ENCODE data around the gene IL21.
"Not testable (repeated sequence)": the region's sequence is repeated elsewhere in the genome, so short reads cannot be mapped to it uniquely, and the experiment has no call there.

IL21 gene

DNA sequence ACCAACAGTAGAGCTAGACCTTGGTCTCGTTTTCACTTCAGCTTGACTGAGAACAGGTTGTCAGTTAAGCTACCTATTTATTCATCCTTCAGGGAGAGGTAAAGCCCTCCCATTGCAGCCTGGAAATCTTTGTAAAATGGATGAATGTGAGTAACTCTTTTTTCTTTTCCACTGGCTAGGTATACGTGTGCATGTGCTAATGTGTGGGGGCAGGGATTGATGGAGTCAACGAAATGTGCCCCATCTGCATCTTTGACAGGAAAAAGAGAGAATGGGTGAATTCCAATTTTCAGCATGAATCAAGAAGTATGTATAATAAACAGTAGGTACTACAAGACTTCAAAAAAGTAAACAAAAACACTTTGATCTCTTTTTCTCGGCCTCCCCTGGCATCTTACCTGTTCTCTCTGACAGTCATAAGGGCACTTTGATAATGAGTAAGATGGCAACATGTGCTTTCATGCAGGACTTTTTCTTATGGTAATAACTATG is at the start of gene IL21:
Gene IL21, minus strand, starts transcription at position 51 of the 492 bp plus-strand sequence. CDS start 55 bp downstream, outside the sequence.
- in situ Hi-C loops (cut with HindIII; ENCODE audit: low sequenced_read_pairs) = no loop called here

DNA sequence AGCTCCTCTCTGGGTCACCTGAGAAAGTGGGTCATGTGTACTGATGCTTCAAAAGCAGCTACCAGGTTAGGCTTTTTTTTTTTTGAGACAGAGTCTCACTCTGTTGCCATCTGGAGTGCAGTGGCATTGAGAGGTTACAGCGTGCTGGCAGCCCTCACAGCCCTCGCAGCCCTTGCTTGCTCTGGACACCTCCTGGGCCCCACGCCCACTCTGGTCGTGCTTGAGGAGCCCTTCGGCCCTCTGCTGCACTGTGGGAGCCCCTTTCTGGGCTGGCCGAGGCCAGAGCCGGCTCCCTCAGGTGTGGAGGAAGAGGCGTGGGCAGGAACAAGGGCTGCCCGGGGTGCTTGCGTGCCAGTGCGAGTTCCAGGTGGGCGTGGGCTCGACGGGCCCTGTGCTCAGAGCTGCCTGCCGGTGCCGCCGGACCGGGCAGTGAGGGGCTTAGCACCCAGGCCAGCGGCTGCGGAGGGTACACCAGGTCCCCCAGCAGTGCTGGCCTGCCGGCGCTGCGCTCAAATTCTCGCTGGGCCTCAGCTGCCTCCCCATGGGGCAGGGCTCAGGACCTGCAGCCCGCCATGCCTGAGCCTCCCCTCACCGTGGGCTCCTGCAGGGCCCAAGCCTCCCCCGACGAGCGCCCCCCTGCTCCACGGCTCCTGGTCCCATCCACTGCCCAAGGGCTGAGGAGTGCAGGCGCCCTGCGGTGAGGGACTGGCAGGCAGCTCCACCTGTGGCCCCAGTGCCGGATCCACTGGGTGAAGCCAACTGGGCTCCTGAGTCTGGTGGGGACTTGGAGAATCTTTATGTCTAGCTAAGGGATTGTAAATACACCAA is 49.3 kb upstream of the IL21 start:
- in situ Hi-C loops (cut with HindIII; ENCODE audit: low sequenced_read_pairs) = no loop called here

DNA sequence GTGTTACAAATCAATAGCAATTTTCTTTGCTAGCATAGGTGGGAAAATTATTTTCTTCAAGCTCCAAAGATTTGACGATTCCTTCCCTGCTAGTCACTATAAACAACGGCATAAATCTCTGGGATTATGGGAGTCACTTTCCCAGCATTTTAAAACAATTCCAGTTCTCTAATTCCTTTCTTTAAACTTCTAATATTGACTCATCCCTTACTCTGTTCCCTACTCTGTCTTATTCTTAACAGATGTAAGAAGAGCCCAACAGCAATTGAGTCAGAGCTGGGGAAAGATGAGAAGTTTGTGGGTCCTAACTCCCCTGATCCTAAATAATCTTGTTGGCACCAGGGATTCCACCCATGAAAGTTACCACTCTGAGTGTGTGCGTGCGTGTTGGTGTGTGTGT is 47.4 kb upstream of the IL21 start:
- in situ Hi-C loops (cut with HindIII; ENCODE audit: low sequenced_read_pairs) = no loop called here

- in situ Hi-C loops (cut with HindIII; ENCODE audit: low sequenced_read_pairs) = no loop called here
Measured at GRCh38 chr4:122666527-122667245, 45.8 kb upstream of the IL21 start.

DNA sequence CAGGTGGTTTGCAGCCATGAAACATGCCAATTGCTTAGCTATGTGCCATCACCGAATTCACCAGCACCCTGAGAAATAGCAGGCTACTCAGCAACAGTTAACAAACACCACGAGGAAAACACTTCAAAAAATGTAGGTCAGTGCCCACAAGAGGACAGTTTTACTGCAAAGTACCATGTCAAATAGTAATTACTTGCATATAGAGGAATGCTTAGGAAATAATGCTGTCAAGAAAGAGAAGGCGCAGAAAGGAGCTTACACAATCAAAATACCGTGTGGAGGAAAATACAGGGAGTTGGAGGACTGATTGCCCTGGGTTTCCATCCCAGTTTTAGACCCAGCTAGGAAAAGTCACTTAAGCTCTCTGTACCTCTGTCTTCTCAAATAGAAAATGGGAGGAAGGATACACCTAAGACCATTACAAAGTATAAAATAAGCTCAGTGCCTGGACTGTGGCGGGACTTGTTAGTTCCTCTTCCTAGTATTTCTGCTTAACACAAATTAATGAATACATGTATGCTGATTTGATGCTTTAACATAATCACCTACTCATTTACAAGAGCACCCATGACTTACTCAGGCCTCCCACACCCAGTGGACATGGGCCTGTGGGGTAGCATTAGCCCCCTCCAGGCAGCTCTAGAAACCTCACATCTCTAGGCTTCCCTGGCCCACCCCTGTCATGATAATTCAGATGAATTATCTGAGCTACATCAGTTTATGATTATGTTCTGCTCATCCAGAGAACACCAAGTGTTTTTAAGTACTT is 44.5 kb upstream of the IL21 start:
- in situ Hi-C loops (cut with HindIII; ENCODE audit: low sequenced_read_pairs) = no loop called here

DNA sequence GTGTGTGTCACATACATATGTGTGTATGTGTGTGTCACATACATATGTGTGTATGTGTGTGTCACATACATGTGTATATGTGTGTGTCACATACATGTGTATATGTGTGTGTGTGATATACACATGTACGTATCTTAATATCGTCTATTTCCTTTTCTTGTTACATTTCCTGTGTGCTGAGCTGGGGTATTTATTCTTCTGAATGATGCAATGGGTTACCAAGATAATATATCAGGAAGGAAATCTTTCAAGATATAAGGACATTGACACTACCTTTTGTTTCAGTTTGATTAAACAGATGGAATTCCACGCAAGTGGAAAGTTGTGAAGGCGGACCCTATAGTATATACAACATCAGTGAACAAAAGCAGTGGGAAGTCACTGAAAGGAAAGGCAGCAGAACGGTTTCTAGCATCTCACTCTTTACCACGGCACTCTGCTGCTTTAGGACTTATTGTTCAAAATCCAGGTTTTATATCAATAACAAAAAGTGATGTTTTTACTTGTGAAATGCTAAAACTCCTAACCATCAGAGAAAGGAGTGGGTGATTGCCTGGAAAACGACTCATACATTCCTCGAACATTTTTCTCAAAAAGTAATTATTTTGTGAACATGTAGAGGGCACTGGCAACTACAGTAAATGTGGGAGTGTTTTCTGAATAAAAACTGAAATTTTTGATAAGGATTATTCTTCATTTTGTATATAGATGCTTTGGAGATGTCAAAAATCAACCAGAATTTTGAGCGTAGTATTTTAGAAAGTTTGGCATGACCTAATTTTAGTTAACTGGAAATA is 43.1 kb upstream of the IL21 start:
- in situ Hi-C loops (cut with HindIII; ENCODE audit: low sequenced_read_pairs) = no loop called here

DNA sequence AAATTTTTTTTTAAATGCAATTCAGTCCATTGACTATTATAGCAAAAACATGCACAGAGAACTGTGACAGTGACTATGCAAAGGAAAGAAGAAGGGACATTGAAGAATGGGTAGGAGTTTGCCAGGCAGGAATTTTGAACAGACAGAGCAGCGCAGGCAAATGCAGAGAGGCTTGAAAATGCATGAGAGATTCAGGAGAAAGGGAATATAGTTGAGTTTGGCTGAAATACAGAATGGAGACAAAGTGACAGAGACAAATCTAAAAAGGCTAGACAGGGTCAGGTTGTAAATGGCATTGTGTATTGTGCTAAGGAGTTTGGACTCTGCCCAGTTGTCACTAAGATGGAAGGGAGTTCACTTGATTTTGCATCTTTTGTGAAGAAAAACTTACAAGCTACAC is 42.4 kb upstream of the IL21 start:
- in situ Hi-C loops (cut with HindIII; ENCODE audit: low sequenced_read_pairs) = no loop called here

GRCh38 chr4:122662701-122663100 is 41.8 kb upstream of the IL21 start:
- in situ Hi-C loops (cut with HindIII; ENCODE audit: low sequenced_read_pairs) = no loop called here

GRCh38 chr4:122661176-122662160 is 40.6 kb upstream of the IL21 start:
- in situ Hi-C loops (cut with HindIII; ENCODE audit: low sequenced_read_pairs) = no loop called here

GRCh38 chr4:122658818-122659295 is 38.0 kb upstream of the IL21 start:
- in situ Hi-C loops (cut with HindIII; ENCODE audit: low sequenced_read_pairs) = no loop called here

DNA sequence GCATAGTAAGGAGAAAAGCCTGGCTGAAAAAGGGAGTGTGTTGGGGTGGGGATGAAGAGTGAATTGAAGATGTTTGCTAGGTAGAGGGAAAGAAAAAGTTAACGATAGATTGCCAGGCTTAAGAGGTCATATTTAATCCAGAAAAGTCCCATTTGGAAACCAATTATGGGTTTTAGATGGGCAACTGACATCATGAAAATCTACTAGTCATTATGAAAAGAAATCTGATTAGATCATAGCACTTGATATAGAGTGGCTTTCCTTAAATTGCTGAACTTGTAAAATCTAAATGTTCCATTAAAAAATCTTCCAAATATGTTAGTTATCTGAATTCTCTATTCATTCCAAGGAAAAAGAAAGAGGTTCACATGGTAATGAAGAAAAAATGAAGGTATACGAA is 37.5 kb upstream of the IL21 start:
- in situ Hi-C loops (cut with HindIII; ENCODE audit: low sequenced_read_pairs) = no loop called here

DNA sequence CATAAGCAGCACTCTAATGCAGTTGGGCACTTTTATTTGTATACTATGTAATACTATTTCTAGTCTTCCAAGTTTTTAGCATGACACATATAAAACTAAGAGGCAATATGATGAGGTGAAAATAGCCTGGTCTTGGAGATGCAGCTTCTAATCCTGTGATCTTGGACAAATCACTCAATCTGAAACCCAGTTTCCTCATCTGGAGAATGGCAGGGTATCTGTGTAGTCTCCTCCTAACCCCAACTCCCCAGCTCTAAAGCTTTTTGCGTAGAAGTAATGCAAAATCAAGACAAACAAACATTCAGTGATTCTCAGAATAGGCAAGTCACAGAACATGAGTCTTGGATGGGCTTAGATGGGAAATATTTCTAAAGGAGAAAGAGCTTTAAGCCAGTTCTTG is 36.7 kb upstream of the IL21 start:
- in situ Hi-C loops (cut with HindIII; ENCODE audit: low sequenced_read_pairs) = no loop called here

DNA sequence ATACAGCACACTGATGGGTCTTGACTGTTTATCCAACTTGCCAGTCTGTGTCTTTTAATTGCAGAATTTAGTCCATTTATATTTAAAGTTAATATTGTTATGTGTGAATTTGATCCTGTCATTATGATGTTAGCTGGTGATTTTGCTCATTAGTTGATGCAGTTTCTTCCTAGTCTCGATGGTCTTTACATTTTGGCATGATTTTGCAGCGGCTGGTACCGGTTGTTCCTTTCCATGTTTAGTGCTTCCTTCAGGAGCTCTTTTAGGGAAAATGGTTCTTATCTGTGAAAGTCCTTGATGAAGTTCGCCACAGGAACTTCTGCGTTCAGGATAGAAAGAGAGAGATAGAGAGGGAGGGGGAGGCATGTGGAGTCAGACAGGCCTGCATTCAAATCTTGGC is 35.7 kb upstream of the IL21 start:
- in situ Hi-C loops (cut with HindIII; ENCODE audit: low sequenced_read_pairs) = not testable (repeated sequence)

DNA sequence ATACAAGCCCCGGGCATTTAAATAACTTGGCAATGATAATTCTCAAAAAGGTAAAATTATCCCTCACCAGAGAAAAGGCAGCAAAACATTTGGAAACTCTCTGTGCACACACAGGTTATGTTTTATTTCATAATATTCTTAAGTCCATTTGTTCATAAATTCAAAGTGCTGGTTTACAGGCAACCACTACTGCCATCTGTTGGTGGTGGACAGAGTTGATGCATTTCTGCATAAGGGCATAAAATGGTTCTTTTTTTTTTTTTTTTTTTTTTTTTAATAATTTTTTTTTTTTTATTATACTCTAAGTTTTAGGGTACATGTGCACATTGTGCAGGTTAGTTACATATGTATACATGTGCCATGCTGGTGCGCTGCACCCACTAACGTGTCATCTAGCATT is 31.5 kb upstream of the IL21 start:
- in situ Hi-C loops (cut with HindIII; ENCODE audit: low sequenced_read_pairs) = loop anchor here (5.0 kb wide), 1 partner anchor 40 kb away; no protein-coding TSS in a partner anchor

DNA sequence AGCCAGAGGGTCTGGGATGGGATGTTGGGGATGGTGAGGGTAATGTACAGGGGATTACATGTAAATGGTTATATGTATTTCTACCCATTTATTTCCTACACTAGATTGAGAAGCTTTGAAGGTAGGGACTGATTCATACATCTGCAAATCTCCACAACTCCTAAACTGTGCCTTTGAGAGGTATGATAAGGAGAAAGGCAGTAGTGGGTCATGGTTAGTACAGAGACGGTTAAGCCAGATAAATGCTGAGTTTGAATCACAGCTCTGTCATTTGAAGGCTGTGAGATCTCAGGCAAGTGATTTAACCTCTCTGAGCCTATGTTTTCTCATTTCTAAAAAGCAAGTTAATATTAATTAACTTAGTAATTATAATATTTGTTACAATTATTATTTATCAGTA is 29.3 kb upstream of the IL21 start:
- in situ Hi-C loops (cut with HindIII; ENCODE audit: low sequenced_read_pairs) = loop anchor here (5.0 kb wide), 1 partner anchor 38 kb away; no protein-coding TSS in a partner anchor

- in situ Hi-C loops (cut with HindIII; ENCODE audit: low sequenced_read_pairs) = no loop called here
Measured at GRCh38 chr4:122647656-122648055, 26.8 kb upstream of the IL21 start.

- in situ Hi-C loops (cut with HindIII; ENCODE audit: low sequenced_read_pairs) = no loop called here
Measured at GRCh38 chr4:122643257-122643656, 22.4 kb upstream of the IL21 start.

- in situ Hi-C loops (cut with HindIII; ENCODE audit: low sequenced_read_pairs) = no loop called here
Measured at GRCh38 chr4:122639181-122639580, 18.3 kb upstream of the IL21 start.

DNA sequence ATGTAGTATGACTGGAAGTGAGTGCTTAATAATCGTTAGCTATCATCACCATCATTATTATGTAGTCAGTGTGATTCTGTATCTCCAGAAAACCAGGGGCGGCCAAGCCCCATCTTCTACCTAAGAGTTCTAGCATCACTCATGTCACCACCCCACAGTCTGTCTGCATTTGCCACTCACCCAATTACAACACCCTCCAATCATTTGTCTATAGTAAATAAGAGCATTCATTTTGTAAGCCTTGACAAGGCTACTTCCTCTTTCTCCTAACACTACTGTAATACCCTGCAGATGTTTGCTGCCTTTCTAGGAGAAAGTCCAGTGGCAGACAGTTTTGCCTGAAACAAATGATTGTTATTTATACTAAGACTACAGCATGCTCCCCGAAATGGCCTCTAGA is 15.8 kb upstream of the IL21 start:
- in situ Hi-C loops (cut with HindIII; ENCODE audit: low sequenced_read_pairs) = no loop called here
